HG03558 (cell line): Measurements from ENCODE around the gene PAPLN.

ENCODE experiments used
- ATAC-seq: cut with Tn5 transposase; IDR thresholded peaks from one replicate; pipeline ENCODE4 v1.9.1; 2021; ENCODE audit warnings: moderate number of reproducible peaks; ENCODE audit not compliant: unreplicated experiment; ENCODE audit errors: extremely low read depth

The PAPLN gene

GRCh38 chr14:73243341-73243740 lies 6.0 kb downstream of the PAPLN start:
- no peak for ATAC-seq

- ATAC-seq, result no peak
Measured at GRCh38 chr14:73243748-73244147, 6.4 kb downstream of the PAPLN start.

GRCh38 chr14:73244541-73245290 lies 7.4 kb downstream of the PAPLN start:
- no peak for ATAC-seq

GRCh38 chr14:73245480-73246325 lies 8.4 kb downstream of the PAPLN start:
- no peak for ATAC-seq

- ATAC-seq, result no peak
Measured at GRCh38 chr14:73246387-73247150, 9.3 kb downstream of the PAPLN start.

- ATAC-seq, result no peak
Measured at GRCh38 chr14:73248108-73248868, 11.0 kb downstream of the PAPLN start.

GRCh38 chr14:73249108-73249507 lies 11.8 kb downstream of the PAPLN start:
- ATAC-seq, result no peak

GRCh38 chr14:73249564-73250316 lies 12.4 kb downstream of the PAPLN start:
- ATAC-seq, result no peak

- no peak for ATAC-seq
Measured at GRCh38 chr14:73250317-73250713, 13.0 kb downstream of the PAPLN start.

GRCh38 chr14:73250781-73251500 lies 13.6 kb downstream of the PAPLN start:
- no peak for ATAC-seq

- no peak for ATAC-seq
Measured at GRCh38 chr14:73251516-73252215, 14.4 kb downstream of the PAPLN start.

GRCh38 chr14:73252491-73253322 lies 15.4 kb downstream of the PAPLN start:
- no peak for ATAC-seq

GRCh38 chr14:73253323-73253610 lies 16.0 kb downstream of the PAPLN start:
- no peak for ATAC-seq

GRCh38 chr14:73253721-73254120 lies 16.4 kb downstream of the PAPLN start:
- no peak for ATAC-seq

GRCh38 chr14:73254247-73255004 lies 17.1 kb downstream of the PAPLN start:
- ATAC-seq, result no peak

- no peak for ATAC-seq
Measured at GRCh38 chr14:73255005-73255400, 17.7 kb downstream of the PAPLN start.

GRCh38 chr14:73255693-73256225 lies 18.5 kb downstream of the PAPLN start:
- ATAC-seq, result no peak
